Endodermal cell (in vitro differentiated cells): ENCODE data around the gene ATXN2. TPM values are rescaled to one million over a fixed set of nuclear protein-coding genes. Genes with fewer than 3 reads are reported as not detected.

Source experiments
- DNase-seq: peaks from one replicate; pipeline ENCODE4 v3.0.0-alpha.2; 2017
- H3K27ac ChIP-seq: 2 replicates; pipeline ENCODE4 v1.5.1; 2013; ENCODE audit warnings: mild to moderate bottlenecking, low read depth, low read length, moderate library complexity
- H3K27me3 ChIP-seq: 2 replicates; pipeline ENCODE4 v1.6.1; 2013; ENCODE audit warnings: mild to moderate bottlenecking, low read length, moderate library complexity; ENCODE audit not compliant: insufficient read depth, control insufficient read depth, poor library complexity, severe bottlenecking
- H3K36me3 ChIP-seq: 2 replicates; pipeline ENCODE4 v1.7.0; 2013; ENCODE audit warnings: mild to moderate bottlenecking, low read length, moderate library complexity; ENCODE audit not compliant: control insufficient read depth, insufficient read depth
- H3K4me1 ChIP-seq: one replicate; pipeline ENCODE4 v1.7.0; 2013; ENCODE audit warnings: low read length; ENCODE audit not compliant: control insufficient read depth, insufficient read depth
- H3K4me3 ChIP-seq: 2 replicates; pipeline ENCODE4 v1.5.1; 2013; ENCODE audit warnings: mild to moderate bottlenecking, low read length, moderate library complexity
- H3K9ac ChIP-seq: 2 replicates; pipeline ENCODE4 v1.6.1; 2013; ENCODE audit warnings: mild to moderate bottlenecking, low read length, moderate library complexity; ENCODE audit not compliant: poor library complexity, severe bottlenecking; ENCODE audit errors: extremely low read depth
- H3K9me3 ChIP-seq: 2 replicates; pipeline ENCODE4 v1.6.1; 2013; ENCODE audit warnings: mild to moderate bottlenecking, low read length, moderate library complexity; ENCODE audit not compliant: control insufficient read depth
- H3K27ac Mint-ChIP-seq: 2 replicates; pipeline ENCODE4 v1.8.0; 2020; ENCODE audit warnings: mixed read lengths
- H3K27me3 Mint-ChIP-seq: 2 replicates; pipeline ENCODE4 v1.8.0; 2021; ENCODE audit warnings: mild to moderate bottlenecking, mixed read lengths; ENCODE audit not compliant: insufficient read depth
- H3K36me3 Mint-ChIP-seq: 2 replicates; pipeline ENCODE4 v1.8.0; 2020; ENCODE audit warnings: low read depth, mixed read lengths
- H3K4me1 Mint-ChIP-seq: 2 replicates; pipeline ENCODE4 v1.8.0; 2020; ENCODE audit warnings: mixed read lengths
- H3K4me3 Mint-ChIP-seq: 2 replicates; pipeline ENCODE4 v1.8.0; 2020; ENCODE audit warnings: mild to moderate bottlenecking, moderate library complexity, mixed read lengths
- H3K9me3 Mint-ChIP-seq: 2 replicates; pipeline ENCODE4 v1.8.0; 2020; ENCODE audit warnings: mild to moderate bottlenecking, mixed read lengths
- WGBS, 2 experiments: methylation state at CpG; one replicate each; pipeline versions ENCODE4 v1.1.5 to v1.1.7; 2013; ENCODE audit warnings: missing lambda C conversion rate in 2 of 2, mixed read lengths in 1 of 2; ENCODE audit not compliant: insufficient coverage in 1 of 2, insufficient read length in 1 of 2; 5-methylcytosine and 5-hydroxymethylcytosine counted together
- total RNA-seq, 2 donors: library from RNA; stranded (reverse); fragmentation: NEBNext Ultra II Directional in 1 of 2; extraction: Animal tissue kit (Norgen Biotek cat#: 25700) in 1 of 2; gene quantifications; 2 replicates in 1 of 2; 3 replicates in 1 of 2; pipeline ENCODE4 v1.2.1, GENCODE V29; 2021
- TF ChIP-seq, protein P1 (sequence below): fragments of 200-600 bp; sonication (generic); conservative IDR thresholded peaks from 2 replicates; pipeline ENCODE4 v1.5.0; 2021; ENCODE audit warnings: antibody characterized with exemption, mild to moderate bottlenecking

ATXN2 gene
- total RNA-seq, 2 donors from 2014 or later, result 85.7 to 87.3 TPM

DNA sequence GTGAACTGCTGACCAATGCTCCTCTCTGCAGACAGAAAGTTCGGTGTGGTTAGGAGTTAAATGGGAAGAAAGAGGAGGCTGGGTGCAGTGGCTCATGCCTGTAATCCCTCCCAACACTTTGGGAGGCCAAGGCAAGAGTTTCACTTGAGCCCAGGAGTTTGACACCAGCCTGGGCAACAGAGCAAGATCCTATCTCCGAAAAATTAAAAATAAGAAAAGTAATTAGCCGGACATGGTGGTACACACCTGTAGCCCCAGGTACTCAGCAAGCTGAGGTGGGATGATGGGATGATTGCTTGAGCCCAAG, 19.0 kb downstream of the ATXN2 start:
- Mint-ChIP-seq H3K9me3 (no peaks in the 10 kb centered on the region), H3K27ac (no peak overlapping the region), H3K27me3 (no peaks in the 10 kb centered on the region), H3K4me3 (no peak overlapping the region), H3K4me1 (peaks cover 4% of the 10 kb centered on the region), H3K36me3 (peaks cover 22% of the 10 kb centered on the region)
- H3K9ac ChIP-seq, result no peak overlapping the region
- no peaks in the 10 kb centered on the region for H3K4me1 ChIP-seq
- no peak overlapping the region for H3K4me3 ChIP-seq
- peaks cover 9% of the 10 kb centered on the region for H3K36me3 ChIP-seq
- H3K27ac ChIP-seq, result no peak overlapping the region
- H3K27me3 ChIP-seq, result no peaks in the 10 kb centered on the region
- DNase-seq, result peak; percentile 30
- TF ChIP-seq, protein P1, sequence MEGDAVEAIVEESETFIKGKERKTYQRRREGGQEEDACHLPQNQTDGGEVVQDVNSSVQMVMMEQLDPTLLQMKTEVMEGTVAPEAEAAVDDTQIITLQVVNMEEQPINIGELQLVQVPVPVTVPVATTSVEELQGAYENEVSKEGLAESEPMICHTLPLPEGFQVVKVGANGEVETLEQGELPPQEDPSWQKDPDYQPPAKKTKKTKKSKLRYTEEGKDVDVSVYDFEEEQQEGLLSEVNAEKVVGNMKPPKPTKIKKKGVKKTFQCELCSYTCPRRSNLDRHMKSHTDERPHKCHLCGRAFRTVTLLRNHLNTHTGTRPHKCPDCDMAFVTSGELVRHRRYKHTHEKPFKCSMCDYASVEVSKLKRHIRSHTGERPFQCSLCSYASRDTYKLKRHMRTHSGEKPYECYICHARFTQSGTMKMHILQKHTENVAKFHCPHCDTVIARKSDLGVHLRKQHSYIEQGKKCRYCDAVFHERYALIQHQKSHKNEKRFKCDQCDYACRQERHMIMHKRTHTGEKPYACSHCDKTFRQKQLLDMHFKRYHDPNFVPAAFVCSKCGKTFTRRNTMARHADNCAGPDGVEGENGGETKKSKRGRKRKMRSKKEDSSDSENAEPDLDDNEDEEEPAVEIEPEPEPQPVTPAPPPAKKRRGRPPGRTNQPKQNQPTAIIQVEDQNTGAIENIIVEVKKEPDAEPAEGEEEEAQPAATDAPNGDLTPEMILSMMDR, result no peak
- WGBS, 2 experiments, result 94 to 100% methylated on average over 2 to 3 of the region's 3 CpGs
- H3K9me3 ChIP-seq, result no peaks in the 10 kb centered on the region

DNA sequence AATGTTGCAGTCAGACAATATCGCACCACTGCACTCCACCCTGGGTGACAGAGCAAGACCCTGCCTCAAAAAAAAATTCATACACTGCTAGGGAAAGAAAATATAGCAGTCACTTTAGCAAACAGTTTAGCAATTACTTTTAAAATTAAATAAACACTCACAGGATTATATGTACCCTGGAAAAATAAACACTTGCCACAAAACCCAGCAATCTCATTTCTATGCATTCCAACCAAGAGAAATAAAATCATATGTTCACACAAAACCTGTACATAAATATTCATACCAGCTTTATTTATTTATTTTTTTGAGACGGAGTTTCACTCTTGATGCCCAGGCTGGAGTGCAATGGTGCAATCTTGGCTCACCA, 20.2 kb downstream of the ATXN2 start:
- no peak overlapping the region for H3K27ac ChIP-seq

DNA sequence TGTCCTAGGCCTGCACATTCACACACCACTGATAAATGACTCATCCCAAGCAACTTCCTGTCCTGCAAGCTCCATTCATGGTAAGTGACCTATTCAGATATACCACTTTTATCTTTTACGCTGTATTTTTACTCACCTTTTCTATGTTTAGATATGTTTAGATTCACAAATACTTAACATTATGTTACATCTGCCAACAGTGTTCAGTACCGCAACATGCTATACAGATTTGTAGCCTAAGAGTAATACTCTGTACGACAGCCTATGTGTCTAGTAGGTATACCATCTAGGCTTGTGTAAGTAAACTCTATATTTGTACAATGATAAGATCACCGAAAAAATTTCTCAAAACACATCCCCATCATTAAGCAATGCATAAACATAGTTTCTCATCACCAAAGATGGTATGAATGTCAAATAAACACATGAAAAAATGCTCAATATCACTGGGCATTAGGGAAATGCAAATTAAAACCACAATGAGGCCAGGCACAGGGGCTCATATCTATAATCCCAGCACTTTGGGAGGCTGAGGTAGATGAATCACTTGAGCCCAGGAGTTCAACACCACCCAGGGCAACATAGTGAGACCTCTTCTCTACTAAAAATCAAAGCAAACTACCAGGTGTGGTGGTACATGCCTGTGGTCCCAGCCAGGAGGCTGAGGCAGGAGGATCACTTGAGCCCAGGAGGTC, 20.7 kb downstream of the ATXN2 start:
- no peak overlapping the region for H3K27ac Mint-ChIP-seq

More for the DNA sequence above, 20.2 kb downstream of the ATXN2 start:
- no peak overlapping the region for H3K4me3 Mint-ChIP-seq
- DNase-seq, result no peak
- WGBS, 2 experiments, result 96 to 100% methylated on average over 1 to 2 of the region's 2 CpGs
- TF ChIP-seq, protein P1, result no peak
- no peaks in the 10 kb centered on the region for H3K9me3 Mint-ChIP-seq
- Histone ChIP-seq H3K36me3 (peaks cover 9% of the 10 kb centered on the region), H3K9me3 (no peaks in the 10 kb centered on the region), H3K4me3 (no peak overlapping the region), H3K27me3 (no peaks in the 10 kb centered on the region), H3K4me1 (no peaks in the 10 kb centered on the region), H3K9ac (no peak overlapping the region)
- H3K36me3 Mint-ChIP-seq, result peaks cover 22% of the 10 kb centered on the region
- H3K27ac Mint-ChIP-seq, result no peak overlapping the region
- peaks cover 7% of the 10 kb centered on the region for H3K4me1 Mint-ChIP-seq
- no peaks in the 10 kb centered on the region for H3K27me3 Mint-ChIP-seq

More for the DNA sequence above, 20.7 kb downstream of the ATXN2 start:
- no peak for DNase-seq
- Histone ChIP-seq H3K27me3 (no peaks in the 10 kb centered on the region), H3K4me1 (no peaks in the 10 kb centered on the region), H3K9me3 (no peaks in the 10 kb centered on the region), H3K27ac (no peak overlapping the region), H3K9ac (no peak overlapping the region), H3K36me3 (peaks cover 9% of the 10 kb centered on the region), H3K4me3 (no peak overlapping the region)
- no peaks in the 10 kb centered on the region for H3K27me3 Mint-ChIP-seq
- TF ChIP-seq, protein P1, result no peak
- WGBS, 2 experiments, result 80 to 100% methylated on average over 1 to 4 of the region's 4 CpGs
- H3K4me3 Mint-ChIP-seq, result no peak overlapping the region
- H3K4me1 Mint-ChIP-seq, result peaks cover 7% of the 10 kb centered on the region
- H3K9me3 Mint-ChIP-seq, result no peaks in the 10 kb centered on the region
- peaks cover 22% of the 10 kb centered on the region for H3K36me3 Mint-ChIP-seq
